ENCODE measurements around the gene STK17B. TPM values are rescaled to one million over a fixed set of nuclear protein-coding genes. Genes with fewer than 3 reads are reported as not detected.

STK17B gene
- total RNA-seq, 2 donors from 2014 or later = 279 to 280 TPM

DNA sequence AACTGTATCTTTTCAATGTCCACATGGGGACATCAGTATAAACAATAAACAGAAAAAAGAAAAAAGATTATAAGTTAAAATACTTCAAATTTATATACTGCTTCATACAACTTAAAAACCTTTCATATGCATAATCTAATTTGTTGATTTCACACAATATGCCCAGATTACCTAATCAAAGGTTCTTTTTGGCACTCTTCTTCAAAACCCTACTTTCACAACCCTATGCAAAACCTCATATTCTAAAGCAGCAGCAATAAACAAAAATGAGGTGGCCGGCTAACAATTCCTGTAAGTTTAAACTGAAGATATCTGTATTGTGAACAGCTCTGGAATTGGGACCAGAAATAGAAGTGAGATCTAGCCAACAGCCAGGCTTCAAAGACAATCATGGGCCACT, 28.6 kb downstream of the STK17B start:
- Mint-ChIP-seq H3K27ac (peak overlapping the region; percentile 97), H3K36me3 (ENCODE audit: insufficient read depth in 2 of 2) (peaks cover 23 to 77% of the 10 kb centered on the region in 2 donors), H3K4me3 (peak overlapping the region in 1 of 2 donors; percentile 78), H3K9me3 (no peaks in the 10 kb centered on the region), H3K27me3 (ENCODE audit: low read depth) (no peaks in the 10 kb centered on the region), H3K4me1 (ENCODE audit: low read depth) (peaks cover 80% of the 10 kb centered on the region)
- DNase-seq (no peak), ATAC-seq (replicated peaks in 1 of 2) (no peak)

DNA sequence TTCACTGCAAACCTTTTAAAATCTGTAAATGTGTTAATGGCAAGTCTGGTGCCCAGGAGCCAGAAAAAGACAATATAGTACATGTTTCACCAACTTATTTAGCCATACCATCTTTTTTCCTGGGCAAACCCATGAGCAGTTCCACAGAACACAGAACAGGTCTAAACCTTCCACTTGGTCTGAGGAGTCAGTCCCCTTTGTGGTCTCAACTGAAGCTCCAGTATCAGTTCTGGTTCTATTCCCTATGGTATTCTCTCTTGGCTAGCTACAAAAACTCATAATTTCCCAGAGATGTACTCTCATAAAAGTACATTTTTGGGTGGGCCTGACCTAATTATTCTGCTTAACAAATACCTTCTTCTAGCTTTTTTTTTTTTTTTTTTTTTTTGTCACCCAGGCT, 31.2 kb downstream of the STK17B start:
- DNase-seq = no peak
- ATAC-seq (replicated peaks in 1 of 2) = no peak
- Mint-ChIP-seq H3K4me3 (no peak overlapping the region), H3K9me3 (no peaks in the 10 kb centered on the region), H3K36me3 (ENCODE audit: insufficient read depth in 2 of 2) (peaks cover 25 to 80% of the 10 kb centered on the region in 2 donors), H3K27me3 (ENCODE audit: low read depth) (no peaks in the 10 kb centered on the region), H3K27ac (peak overlapping the region; percentile 84), H3K4me1 (ENCODE audit: low read depth) (peaks cover 58% of the 10 kb centered on the region)

DNA sequence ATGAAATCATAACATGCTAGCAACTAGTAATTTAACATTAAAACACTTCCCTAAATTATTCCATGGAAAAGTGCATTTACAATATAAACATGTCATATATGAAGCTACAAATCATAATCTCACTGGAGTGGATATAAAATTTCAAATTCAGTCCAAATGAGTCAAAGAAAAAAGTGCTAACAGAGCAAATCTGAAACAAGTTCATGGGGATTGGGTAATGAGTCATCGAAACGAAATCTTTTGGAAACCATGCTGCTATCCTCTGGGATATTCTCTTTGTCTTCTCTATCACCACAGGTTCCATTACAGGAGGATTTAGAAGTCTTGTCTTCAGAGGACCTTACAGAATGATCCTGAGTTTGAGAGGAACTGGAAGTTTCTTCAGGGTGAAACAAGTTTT, 34.1 kb downstream of the STK17B start:
- Mint-ChIP-seq H3K9me3 (peaks cover 0 to 5% of the 10 kb centered on the region in 2 donors), H3K4me1 (ENCODE audit: low read depth) (peaks cover 45% of the 10 kb centered on the region), H3K4me3 (no peak overlapping the region), H3K27ac (peak overlapping the region; percentile 89), H3K36me3 (ENCODE audit: insufficient read depth in 2 of 2) (peaks cover 19 to 84% of the 10 kb centered on the region in 2 donors), H3K27me3 (ENCODE audit: low read depth) (no peaks in the 10 kb centered on the region)
- no peak for DNase-seq
- no peak for ATAC-seq (replicated peaks in 1 of 2)

DNA sequence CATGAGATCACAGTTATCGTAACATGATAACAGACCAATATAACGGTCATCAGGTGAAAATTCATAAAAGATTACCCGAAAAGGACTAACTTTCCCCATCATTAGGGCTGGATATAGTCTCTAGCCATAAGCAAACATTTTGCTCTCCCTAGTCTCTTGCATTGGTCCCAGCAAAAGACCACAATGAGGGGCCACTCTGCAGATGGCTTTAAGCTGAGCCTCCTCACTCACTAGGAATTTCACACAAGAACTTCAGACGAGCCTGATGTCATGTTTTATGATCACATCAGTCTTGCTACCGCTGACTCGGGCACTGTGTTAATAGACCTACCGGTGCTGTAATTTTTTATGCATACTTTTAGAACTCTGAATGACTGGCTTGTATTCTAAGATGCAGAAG, 35.2 kb downstream of the STK17B start:
- no peak overlapping the region for H3K27ac Mint-ChIP-seq
- ATAC-seq (replicated peaks in 1 of 2) = no peak
- no peak for DNase-seq
- no peaks in the 10 kb centered on the region for H3K27me3 Mint-ChIP-seq (ENCODE audit: low read depth)
- no peak overlapping the region for H3K4me3 Mint-ChIP-seq
- peaks cover 50% of the 10 kb centered on the region for H3K4me1 Mint-ChIP-seq (ENCODE audit: low read depth)
- peaks cover 0 to 6% of the 10 kb centered on the region in 2 donors for H3K9me3 Mint-ChIP-seq
- peaks cover 26 to 84% of the 10 kb centered on the region in 2 donors for H3K36me3 Mint-ChIP-seq (ENCODE audit: insufficient read depth in 2 of 2)

DNA sequence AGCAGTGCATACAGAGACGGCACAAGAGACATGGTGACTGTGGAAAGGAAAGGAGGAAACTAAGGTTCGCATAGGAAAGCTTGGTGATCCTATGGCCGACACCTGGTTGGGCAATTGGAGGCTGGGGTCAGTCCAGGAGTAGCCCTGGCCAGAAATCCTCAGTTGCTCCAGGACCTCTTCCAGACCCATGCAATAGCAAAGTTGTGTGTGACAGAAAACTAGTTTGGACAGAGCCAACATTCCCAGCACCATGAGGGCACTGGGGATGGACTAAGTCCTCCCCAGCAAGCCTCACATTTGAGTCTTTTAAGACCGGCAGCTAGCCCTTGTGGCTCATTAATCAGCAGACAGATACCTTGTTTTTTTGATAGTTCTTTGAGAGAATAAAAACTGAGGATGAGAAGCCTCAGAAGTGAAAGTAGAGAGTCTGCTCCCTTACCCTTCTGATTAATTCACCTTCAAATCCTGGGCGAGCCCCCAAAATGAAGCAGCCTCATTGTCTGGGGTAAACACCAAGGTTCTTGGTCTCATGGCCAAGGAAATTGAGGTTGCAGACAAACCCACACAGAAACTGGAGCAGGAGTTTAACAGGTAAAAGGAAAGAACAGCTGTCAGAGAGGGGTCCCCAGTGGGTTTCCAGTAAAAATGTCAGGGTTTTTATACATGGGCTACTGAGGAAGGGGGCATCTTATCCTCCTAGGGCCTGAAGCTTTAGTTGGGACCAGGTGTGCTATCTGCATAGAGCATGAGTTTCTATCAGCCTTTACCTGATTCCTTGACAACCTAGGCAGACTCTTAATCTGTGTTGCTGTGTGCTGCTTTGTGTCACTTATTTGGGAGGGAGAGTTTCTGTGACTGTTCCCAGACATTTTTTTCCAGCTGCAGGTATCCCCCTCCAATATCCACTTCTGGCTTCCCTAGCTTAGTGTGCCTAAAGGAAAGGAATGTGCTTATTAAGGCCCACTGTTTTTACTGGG, 39.1 kb downstream of the STK17B start:
- peaks cover 3 to 16% of the 10 kb centered on the region in 2 donors for H3K9me3 Mint-ChIP-seq

DNA sequence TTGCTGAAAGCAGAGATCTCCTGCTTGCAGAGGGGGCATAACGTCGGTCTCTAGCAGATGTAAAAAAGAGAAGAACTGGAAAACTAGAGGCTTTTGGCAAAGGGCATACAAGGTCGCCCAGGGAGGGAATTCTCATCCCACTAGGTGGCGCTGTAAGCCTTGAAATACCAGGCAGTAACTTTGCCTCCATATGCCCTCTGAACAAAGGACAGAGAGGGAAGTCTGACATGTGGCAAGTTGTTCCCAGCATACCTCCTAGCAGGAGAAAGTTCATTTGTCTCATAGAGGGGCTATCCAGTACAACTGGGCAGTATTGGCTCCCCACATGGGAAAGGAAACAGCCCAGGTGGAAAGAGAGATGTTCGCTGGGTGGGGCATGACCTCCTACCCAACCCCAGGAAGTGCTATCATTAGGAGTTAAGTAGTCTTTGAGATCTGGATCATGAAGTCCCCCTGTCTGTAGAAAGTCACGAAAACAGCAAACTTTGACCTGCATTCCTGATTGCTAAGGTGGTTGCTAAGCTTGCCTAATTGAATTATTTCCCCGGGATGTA, 39.9 kb downstream of the STK17B start:
- no peaks in the 10 kb centered on the region for H3K27me3 Mint-ChIP-seq (ENCODE audit: low read depth)
- DNase-seq (peak; percentile 55 to 76), ATAC-seq (replicated peaks in 1 of 2) (peak; percentile 29 to 36)
- H3K4me3 Mint-ChIP-seq = no peak overlapping the region
- H3K27ac Mint-ChIP-seq = peak overlapping the region; percentile 50
- peaks cover 24% of the 10 kb centered on the region for H3K4me1 Mint-ChIP-seq (ENCODE audit: low read depth)
- peaks cover 3 to 16% of the 10 kb centered on the region in 2 donors for H3K9me3 Mint-ChIP-seq
- H3K36me3 Mint-ChIP-seq (ENCODE audit: insufficient read depth in 2 of 2) = peaks cover 27 to 65% of the 10 kb centered on the region in 2 donors

More for the DNA sequence above, 39.1 kb downstream of the STK17B start:
- DNase-seq = peak; percentile 53 to 78
- peaks cover 29 to 70% of the 10 kb centered on the region in 2 donors for H3K36me3 Mint-ChIP-seq (ENCODE audit: insufficient read depth in 2 of 2)
- H3K4me1 Mint-ChIP-seq (ENCODE audit: low read depth) = peaks cover 24% of the 10 kb centered on the region
- H3K27ac Mint-ChIP-seq = peak overlapping the region; percentile 50
- no peaks in the 10 kb centered on the region for H3K27me3 Mint-ChIP-seq (ENCODE audit: low read depth)
- no peak overlapping the region for H3K4me3 Mint-ChIP-seq
- peak; percentile 22 to 30 for ATAC-seq (replicated peaks in 1 of 2)

DNA sequence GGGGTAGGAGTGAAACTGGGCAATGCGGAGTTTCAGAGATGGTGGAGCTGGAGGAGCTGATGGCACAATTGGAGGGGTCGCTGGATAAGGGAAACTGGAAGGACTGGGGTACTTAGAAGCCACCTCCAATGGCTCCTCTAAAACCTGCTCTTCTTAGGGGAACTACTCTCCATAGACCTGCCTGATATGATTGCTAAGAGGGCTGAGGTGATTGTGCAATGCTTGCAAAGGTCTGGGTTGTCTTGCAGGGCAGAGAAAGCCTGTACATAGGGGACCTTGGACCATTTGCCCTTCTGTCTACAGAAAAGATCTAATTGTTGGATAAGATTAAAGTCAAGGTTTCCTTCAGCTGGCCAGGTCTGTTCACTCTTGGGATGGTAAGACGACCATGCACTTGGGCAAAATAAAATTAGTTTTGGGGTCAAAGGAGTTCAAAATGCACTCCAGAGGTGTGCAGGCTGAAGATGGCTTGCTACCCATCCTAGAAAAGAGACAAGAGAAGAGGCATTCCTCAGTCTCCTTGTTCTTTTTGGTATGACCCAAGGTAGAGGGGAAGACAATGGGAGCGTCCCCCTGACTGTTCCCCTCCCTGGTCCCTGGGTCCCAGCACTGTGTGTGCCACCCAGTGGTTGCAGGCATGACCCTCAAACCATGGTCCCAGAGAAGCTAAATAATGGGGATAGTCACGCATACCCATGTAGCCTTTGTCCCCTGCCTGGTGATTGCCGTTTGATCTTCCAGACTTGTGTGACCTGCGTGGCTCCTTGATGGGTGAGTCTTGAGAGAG, 41.1 kb downstream of the STK17B start:
- H3K27me3 Mint-ChIP-seq (ENCODE audit: low read depth) = no peaks in the 10 kb centered on the region
- peak; percentile 8 to 11 for ATAC-seq (replicated peaks in 1 of 2)

DNA sequence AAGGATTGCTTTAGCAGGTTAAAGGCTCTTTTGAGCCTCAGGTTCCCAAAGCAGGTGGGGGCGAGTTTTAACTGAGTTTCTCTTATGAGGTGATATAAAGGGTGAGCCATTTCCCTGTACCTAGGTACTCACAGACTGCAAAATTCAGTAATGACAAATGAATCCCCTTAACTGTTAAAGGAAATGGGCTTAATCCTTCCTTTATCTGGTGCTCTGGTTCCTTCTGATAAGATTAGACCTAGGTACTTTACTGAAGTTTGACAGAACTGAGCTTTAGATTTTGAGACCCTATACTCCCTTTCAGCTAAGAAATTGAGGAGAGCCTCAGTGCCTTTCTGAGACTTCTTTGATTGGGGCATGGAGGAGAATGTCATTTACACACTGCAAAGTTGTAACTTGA, 42.6 kb downstream of the STK17B start:
- Mint-ChIP-seq H3K27me3 (ENCODE audit: low read depth) (no peaks in the 10 kb centered on the region), H3K9me3 (peaks cover 4 to 16% of the 10 kb centered on the region in 2 donors), H3K27ac (peak overlapping the region; percentile 50), H3K36me3 (ENCODE audit: insufficient read depth in 2 of 2) (peaks cover 25 to 43% of the 10 kb centered on the region in 2 donors), H3K4me1 (ENCODE audit: low read depth) (peaks cover 14% of the 10 kb centered on the region), H3K4me3 (no peak overlapping the region)
- DNase-seq = no peak
- ATAC-seq (replicated peaks in 1 of 2) = peak in 1 of 2 donors; percentile 6

More for the DNA sequence above, 41.1 kb downstream of the STK17B start:
- Mint-ChIP-seq H3K27ac (peak overlapping the region; percentile 50), H3K4me3 (no peak overlapping the region), H3K9me3 (peaks cover 3 to 16% of the 10 kb centered on the region in 2 donors), H3K4me1 (ENCODE audit: low read depth) (peaks cover 24% of the 10 kb centered on the region), H3K36me3 (ENCODE audit: insufficient read depth in 2 of 2) (peaks cover 25 to 55% of the 10 kb centered on the region in 2 donors)
- DNase-seq = peak; percentile 31 to 41

DNA sequence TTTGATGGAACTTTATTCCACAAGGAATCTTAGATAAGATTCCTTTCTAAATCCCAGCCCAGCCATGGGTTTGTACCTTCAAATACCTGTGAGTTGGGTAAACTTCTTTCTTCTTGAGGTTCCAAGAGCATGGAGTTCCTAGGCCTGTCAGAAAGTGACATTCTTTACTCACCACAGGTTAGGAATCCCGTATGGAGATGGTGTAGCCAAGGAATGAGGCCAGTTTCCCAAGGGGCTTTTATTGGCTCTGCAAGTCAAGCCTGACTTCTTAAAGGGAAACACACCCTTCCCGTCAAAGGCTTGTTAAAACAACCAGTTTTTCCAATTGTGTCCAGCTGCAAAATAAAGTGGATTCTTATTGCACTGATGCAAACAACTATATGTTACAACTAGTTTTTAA, 45.8 kb downstream of the STK17B start:
- no peak overlapping the region for H3K4me3 Mint-ChIP-seq
- no peak overlapping the region for H3K27ac Mint-ChIP-seq
- ATAC-seq (replicated peaks in 1 of 2) = no peak

DNA sequence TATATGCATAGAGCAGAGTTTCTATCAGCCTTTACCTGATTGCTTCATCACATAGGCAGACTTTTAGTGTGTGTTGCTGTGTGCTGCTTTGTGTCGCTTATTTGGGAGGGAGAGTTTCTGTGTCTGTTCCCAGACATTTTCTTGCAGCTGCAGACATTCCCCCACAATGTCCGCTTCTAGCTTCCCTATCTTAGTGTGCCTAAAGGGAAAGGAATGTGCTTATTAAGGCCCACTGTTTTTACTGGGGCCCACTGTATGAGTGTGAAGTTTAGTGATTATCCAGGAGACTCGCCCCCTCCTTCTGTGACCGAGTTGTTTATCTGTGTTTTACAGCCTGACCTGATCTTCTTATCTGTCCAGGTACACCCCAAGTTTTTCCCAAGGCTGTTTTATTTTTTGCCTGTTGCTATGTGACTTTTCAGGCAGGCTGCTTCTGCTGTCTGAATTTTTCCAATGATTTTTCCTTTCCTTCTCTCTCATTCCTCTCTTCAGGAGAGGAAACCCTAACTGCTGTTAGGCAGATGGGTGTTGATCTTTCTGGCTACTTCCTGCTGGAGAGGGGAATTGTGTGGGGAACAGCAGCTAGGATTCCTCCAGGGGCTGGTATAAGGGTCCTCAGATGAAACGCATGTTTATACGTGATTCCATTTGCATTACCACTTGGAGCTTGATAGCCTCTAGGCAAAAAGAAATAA, 47.6 kb downstream of the STK17B start:
- Mint-ChIP-seq H3K27me3 (ENCODE audit: low read depth) (no peaks in the 10 kb centered on the region), H3K36me3 (ENCODE audit: insufficient read depth in 2 of 2) (peaks cover 0 to 10% of the 10 kb centered on the region in 2 donors), H3K27ac (no peak overlapping the region), H3K4me3 (no peak overlapping the region), H3K4me1 (ENCODE audit: low read depth) (no peaks in the 10 kb centered on the region), H3K9me3 (peaks cover 0 to 7% of the 10 kb centered on the region in 2 donors)
- DNase-seq (no peak), ATAC-seq (replicated peaks in 1 of 2) (peak in 1 of 2 donors; percentile 12)

More for the DNA sequence above, 45.8 kb downstream of the STK17B start:
- Mint-ChIP-seq H3K27me3 (ENCODE audit: low read depth) (no peaks in the 10 kb centered on the region), H3K36me3 (ENCODE audit: insufficient read depth in 2 of 2) (peaks cover 9 to 16% of the 10 kb centered on the region in 2 donors), H3K4me1 (ENCODE audit: low read depth) (no peaks in the 10 kb centered on the region), H3K9me3 (peaks cover 7 to 8% of the 10 kb centered on the region in 2 donors)
- no peak for DNase-seq

DNA sequence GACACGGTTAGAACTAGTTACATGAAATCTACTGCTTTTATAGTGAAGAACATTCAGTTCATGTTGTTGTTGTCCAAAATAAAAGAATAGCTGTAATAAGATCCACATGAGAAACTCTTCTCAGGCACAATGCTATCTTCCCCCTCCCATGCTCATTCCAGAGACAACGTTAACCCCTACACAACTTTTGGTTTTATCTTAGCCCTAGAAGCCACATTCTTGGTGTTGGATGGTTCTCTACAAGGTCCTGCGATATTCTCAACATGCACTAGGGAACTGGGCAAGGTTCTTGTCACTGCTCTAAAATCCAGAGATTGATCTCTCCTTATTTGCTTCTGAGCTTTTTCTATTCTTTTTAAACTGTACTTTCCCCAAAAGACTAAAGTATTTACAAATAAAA, 51.5 kb downstream of the STK17B start:
- ATAC-seq (replicated peaks in 1 of 2) (no peak), DNase-seq (no peak)
- Mint-ChIP-seq H3K9me3 (peaks cover 0 to 4% of the 10 kb centered on the region in 2 donors), H3K27me3 (ENCODE audit: low read depth) (no peaks in the 10 kb centered on the region), H3K4me3 (no peak overlapping the region), H3K27ac (no peak overlapping the region), H3K36me3 (ENCODE audit: insufficient read depth in 2 of 2) (peaks cover 0 to 2% of the 10 kb centered on the region in 2 donors), H3K4me1 (ENCODE audit: low read depth) (no peaks in the 10 kb centered on the region)

DNA sequence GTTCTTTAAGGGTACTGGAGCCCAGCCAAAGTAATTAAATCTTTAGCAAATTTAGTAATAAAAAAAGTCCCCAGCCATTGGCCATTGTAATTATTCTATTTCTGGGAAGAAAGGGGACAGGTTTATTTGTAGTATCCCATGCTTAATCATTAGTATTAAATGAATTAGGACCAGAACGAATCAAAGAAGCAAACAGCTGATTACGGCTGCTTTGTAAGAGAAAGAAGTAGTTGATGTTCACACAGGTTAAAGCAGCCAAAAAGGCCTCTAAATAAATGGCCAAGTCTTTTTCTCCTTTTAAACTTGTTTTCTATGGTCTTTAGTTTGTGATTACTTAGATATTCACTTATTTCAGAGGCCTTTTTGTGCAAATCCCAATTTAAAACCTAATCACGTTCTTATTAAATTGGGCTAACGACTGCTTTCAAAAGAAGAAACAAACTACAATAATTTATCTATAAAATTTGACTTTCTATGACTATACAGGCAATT, 54.1 kb downstream of the STK17B start:
- no peaks in the 10 kb centered on the region for H3K36me3 Mint-ChIP-seq (ENCODE audit: insufficient read depth in 2 of 2)
- H3K4me1 Mint-ChIP-seq (ENCODE audit: low read depth) = peaks cover 10% of the 10 kb centered on the region
- ATAC-seq (replicated peaks in 1 of 2) (no peak), DNase-seq (no peak)
- H3K4me3 Mint-ChIP-seq = no peak overlapping the region
- H3K27me3 Mint-ChIP-seq (ENCODE audit: low read depth) = no peaks in the 10 kb centered on the region
- H3K9me3 Mint-ChIP-seq = peaks cover 0 to 3% of the 10 kb centered on the region in 2 donors
- no peak overlapping the region for H3K27ac Mint-ChIP-seq
